HG03097 (cell line): ENCODE measurements around the gene F2RL3.
"Not testable (repeated sequence)": the region's sequence is repeated elsewhere in the genome, so short reads cannot be mapped to it uniquely, and the experiment has no call there.

ENCODE experiments used
- ATAC-seq: cut with Tn5 transposase; IDR thresholded peaks from one replicate; pipeline ENCODE4 v1.9.1; 2021; ENCODE audit not compliant: unreplicated experiment, low FRiP score

The F2RL3 gene

DNA sequence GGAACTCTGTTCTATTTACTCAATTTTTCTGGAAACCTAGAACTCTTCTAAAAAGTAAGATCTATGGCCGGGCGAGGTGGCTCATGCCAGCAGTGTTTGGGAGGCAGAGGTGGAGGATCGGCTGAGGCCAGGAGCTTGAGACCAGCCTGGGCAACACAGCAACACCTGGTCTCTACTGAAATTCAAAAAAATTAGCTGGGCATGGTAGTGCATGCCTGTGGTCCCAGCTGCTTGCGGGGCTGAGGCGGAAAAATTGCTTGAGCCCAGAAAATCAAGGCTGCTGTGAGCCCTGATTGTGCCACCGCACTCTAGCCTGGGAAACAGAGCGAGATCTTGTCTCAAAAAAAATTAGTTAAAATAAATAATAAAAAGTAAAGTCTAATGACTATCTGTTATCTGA is 28.6 kb downstream of the F2RL3 start:
- ATAC-seq, result no peak

DNA sequence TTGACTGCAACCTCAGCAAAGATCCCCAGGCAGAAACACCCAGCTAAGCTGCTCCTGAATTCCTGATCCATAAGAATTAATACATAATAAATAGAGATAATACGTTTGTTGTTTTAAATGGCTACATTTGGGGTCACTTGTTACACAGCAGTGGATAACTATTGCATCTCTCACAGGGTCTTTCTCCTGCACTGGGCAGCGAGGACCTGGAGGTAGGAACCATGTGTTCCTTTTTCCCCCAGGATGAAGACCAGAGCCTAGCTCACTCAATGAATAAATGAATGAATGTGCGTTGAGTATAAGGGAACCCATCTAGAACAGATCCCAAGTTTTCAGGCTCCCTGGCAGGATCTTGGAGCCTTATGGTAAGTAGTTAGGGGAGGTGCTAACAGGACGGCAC is 30.7 kb downstream of the F2RL3 start:
- no peak for ATAC-seq

- no peak for ATAC-seq
These were observed 32.2 kb downstream of the F2RL3 start for GRCh38 chr19:16920816-16921529.

- ATAC-seq, result no peak
These were observed 33.2 kb downstream of the F2RL3 start for GRCh38 chr19:16921766-16922591.

- no peak for ATAC-seq
These were observed 33.8 kb downstream of the F2RL3 start for GRCh38 chr19:16922592-16922934.

- ATAC-seq, result no peak
These were observed 34.1 kb downstream of the F2RL3 start for GRCh38 chr19:16922949-16923348.

- no peak for ATAC-seq
These were observed 39.1 kb downstream of the F2RL3 start for GRCh38 chr19:16927883-16928282.

- ATAC-seq, result no peak
These were observed 39.6 kb downstream of the F2RL3 start for GRCh38 chr19:16928351-16928750.

DNA sequence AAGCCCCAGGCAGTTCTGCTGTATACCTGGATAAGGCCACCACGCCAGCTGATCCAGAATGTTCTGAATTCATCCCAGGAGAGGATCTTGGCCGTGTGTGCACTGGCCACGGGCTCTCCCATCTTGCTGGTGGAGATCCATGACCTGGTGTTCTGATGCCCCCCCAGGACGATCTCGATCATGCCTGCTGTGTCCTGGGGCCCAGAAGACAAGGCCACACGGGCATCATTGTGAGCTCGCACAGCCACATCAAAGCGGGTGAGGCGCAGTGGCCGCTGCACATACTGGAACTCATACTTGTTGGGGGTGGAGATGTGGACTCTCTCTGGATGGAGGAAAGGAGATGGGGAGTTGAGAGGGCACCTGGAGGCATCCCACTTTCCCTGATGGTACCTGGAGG is 40.1 kb downstream of the F2RL3 start:
- ATAC-seq, result no peak

DNA sequence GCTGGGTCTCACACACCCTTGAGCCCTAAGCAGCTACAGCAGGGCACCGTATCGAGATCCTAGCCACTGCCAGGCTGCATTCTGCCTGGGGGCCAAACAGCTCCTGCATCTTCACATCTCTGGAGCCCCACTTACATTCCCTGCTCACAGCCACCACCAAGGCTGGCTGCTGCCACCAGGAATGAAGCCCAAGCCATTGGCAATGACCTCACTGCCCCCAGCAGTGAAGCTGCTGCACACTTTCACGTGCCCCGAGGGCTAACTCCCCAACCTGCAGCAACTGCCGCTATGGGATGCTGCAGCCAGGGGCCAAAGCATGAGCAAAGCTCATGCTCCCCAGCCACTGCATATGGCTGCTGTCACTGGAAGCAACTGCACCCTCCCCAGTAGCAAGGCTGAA is 42.0 kb downstream of the F2RL3 start:
- no peak for ATAC-seq

DNA sequence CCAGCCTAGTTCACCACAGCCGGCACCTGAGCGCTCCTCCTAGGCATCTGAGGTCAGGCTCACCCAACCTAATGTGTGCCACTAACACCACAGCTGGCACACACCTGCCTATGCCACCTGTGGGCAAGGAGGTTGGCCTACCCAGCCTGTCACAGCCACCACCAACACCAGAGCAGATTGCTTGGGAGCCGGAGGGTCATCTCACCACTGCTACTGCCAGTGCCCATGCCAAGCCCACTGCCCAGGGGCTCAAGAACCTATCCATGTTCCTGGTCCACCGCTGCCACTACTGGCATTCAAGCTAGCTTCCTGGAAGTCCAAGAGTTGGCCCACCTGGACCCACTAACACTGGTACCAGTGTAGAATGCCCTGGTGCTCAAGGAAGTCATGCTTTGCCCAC is 42.5 kb downstream of the F2RL3 start:
- ATAC-seq, result no peak

DNA sequence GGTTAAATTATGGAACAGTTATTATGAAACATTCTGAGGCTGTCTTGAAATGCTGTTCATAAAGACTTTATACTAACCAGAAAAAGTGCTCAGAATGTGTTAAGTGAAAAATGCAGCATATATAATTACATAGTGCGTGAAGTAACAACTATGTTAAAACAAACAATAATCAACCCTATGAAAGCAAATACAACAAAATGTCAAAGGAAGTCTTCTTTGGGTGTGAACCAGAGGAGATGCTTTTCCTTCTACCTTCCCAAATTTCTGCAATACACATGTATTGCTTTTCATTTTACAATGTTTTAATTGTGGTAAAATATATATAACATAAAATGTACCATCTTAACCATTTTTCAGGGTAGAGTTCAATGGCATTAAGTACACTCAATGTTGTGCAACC is 45.7 kb downstream of the F2RL3 start:
- ATAC-seq, result no peak

- ATAC-seq, result no peak
These were observed 48.1 kb downstream of the F2RL3 start for GRCh38 chr19:16936901-16937300.

- ATAC-seq, result not testable (repeated sequence)
These were observed 49.0 kb downstream of the F2RL3 start for GRCh38 chr19:16937796-16938195.

- no peak for ATAC-seq
These were observed 49.4 kb downstream of the F2RL3 start for GRCh38 chr19:16938211-16938610.

- not testable (repeated sequence) for ATAC-seq
These were observed 51.3 kb downstream of the F2RL3 start for GRCh38 chr19:16940063-16940462.

- no peak for ATAC-seq
These were observed 51.8 kb downstream of the F2RL3 start for GRCh38 chr19:16940626-16941025.
